ENCODE measurements around the gene RAB6A. TPM values are rescaled to one million over a fixed set of nuclear protein-coding genes. Genes with fewer than 3 reads are reported as not detected.
A peak's percentile ranks its signal among the peaks of the same experiment; 100 is the strongest.

The RAB6A gene
- total RNA-seq, 1 donor: 153 TPM

GRCh38 chr11:73762732-73763131 is 1.9 kb upstream of the RAB6A start:
- H3K4me3 ChIP-seq (ENCODE audit: low read depth, low read length): no peak overlapping the region
- TF ChIP-seq CTCF (IDR thresholded peaks at IDR 0.05; ENCODE audit: insufficient read depth, low read depth, low read length): no peak
- DNase-seq (ENCODE audit: low read depth): no peak

- no peak for DNase-seq (ENCODE audit: low read depth)
- H3K4me3 ChIP-seq (ENCODE audit: low read depth, low read length): peak overlapping the region; percentile 50
- peak; percentile 0 for TF ChIP-seq CTCF (IDR thresholded peaks at IDR 0.05; ENCODE audit: insufficient read depth, low read depth, low read length)
Observed at GRCh38 chr11:73761403-73761945, 600 bp upstream of the RAB6A start.

DNA sequence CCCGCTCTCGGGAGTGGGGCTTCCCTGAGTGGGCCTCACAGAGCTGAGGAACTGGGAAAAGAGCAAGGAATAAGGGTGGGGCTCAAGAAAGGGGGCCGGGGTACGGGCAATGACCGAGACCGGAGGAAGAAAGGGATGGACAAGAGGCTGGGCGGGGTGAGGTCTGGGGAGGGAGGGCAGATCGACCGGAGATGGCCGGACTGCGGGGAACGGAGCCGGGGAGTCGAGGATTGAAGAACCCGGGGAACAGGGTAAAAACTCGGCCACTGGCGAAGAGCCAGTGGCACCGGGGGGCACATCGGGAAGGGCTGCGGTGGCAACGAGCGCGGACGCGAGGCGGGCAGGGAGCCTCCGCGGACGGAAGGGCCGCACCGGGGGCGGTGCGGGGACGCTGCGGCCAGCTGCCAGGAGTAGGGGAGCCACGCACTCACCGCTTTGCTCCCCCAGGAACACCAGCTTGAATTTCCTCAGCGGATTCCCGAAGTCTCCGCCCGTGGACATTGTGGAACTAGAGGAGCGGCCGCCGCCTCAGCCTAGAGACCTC is 667 bp downstream of the RAB6A start:
- DNase-seq (ENCODE audit: low read depth): peak; percentile 54

DNA sequence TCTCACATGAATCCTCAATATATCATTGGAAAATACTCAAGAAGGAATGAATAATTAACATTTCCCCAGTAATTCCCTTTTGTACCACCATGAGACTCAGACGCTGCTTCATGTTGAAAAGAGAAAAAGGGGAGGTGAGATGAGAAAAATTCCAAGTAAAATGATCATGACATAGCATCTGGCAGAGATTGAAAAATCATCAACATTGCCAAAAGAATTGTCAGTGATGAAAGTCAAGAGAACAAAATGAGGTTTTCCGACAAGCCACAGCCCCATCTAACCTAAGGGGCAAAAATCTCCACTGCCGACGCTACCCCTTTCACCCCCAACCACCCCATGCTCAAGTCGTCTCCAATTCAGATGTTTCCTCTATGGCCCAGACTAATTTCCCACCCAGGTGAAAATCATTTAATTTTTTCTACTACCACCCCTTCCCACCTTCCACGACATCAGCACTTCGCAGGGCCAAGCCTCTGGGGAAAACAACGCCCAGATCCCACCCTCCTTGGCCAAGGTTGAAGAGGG is 1.2 kb downstream of the RAB6A start:
- H3K4me3 ChIP-seq (ENCODE audit: low read depth, low read length): peak overlapping the region; percentile 98
- peak; percentile 15 for TF ChIP-seq CTCF (IDR thresholded peaks at IDR 0.05; ENCODE audit: insufficient read depth, low read depth, low read length)
- peak; percentile 28 for DNase-seq (ENCODE audit: low read depth)

More for the DNA sequence above, 667 bp downstream of the RAB6A start:
- TF ChIP-seq CTCF (IDR thresholded peaks at IDR 0.05; ENCODE audit: insufficient read depth, low read depth, low read length): no peak
- H3K4me3 ChIP-seq (ENCODE audit: low read depth, low read length): peak overlapping the region; percentile 98

DNA sequence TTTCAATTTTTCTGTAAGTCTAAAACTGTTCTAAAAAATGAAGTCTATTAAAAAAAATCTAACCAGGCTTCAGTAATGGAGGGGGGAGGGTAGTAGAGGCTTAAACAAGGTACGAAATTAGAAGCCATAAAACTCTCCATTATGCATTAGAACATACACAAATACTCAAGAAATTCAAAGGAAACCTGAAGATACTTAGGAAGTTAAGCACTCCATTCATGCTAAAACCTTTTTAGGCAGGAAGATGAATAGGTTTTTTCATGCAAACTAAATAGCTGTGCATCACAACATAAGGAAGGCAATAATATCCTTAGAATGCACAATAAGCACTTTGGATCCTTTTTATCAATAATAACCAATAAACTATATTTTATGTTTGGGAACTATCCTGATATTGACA is 2.4 kb downstream of the RAB6A start:
- H3K4me3 ChIP-seq (ENCODE audit: low read depth, low read length): peak overlapping the region; percentile 98
- TF ChIP-seq CTCF (IDR thresholded peaks at IDR 0.05; ENCODE audit: insufficient read depth, low read depth, low read length): no peak
- DNase-seq (ENCODE audit: low read depth): no peak

DNA sequence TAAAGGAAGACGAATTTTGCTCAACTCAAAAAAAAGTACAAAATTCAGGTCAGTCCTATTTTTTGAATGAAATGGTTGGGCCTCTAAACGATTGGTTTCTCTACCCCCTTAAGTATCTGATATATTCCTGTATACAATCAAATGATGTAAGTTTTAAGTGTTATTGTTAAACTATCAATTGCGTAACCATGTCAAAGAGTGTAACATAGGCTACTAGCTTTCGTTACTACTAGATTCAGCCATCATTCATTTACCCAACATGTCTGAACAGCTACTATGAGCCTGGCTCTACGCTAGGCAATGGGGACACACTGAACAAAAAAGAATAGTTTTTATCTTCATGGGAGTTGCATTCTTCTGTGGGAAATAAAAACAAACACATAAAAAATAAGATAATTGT is 3.3 kb downstream of the RAB6A start:
- peak overlapping the region; percentile 15 for H3K4me3 ChIP-seq (ENCODE audit: low read depth, low read length)
- DNase-seq (ENCODE audit: low read depth): peak; percentile 23
- no peak for TF ChIP-seq CTCF (IDR thresholded peaks at IDR 0.05; ENCODE audit: insufficient read depth, low read depth, low read length)

Data from fibroblast of villous mesenchyme (primary cell).